RWPE2 (cell line): Measurements from ENCODE around the gene RINT1.

Source experiments
- ATAC-seq: fragments of 200-7000 bp; cut with Tn5 transposase; 3 replicates; pipeline ENCODE4 v1.9.1; 2021; ENCODE audit warnings: low read depth
- DNase-seq: peaks from one replicate; pipeline ENCODE4 v3.0.0-alpha.2; 2020; ENCODE audit warnings: low spot score
- H3K27ac ChIP-seq: fragments of 450-650 bp; 2 replicates; pipeline ENCODE4 v1.5.1; 2017; ENCODE audit warnings: mild to moderate bottlenecking; ENCODE audit not compliant: poor library complexity, severe bottlenecking
- H3K27me3 ChIP-seq: fragments of 250-450 bp; sonication (Bioruptor Pico); 2 replicates; pipeline ENCODE4 v1.5.1; 2021; ENCODE audit warnings: mild to moderate bottlenecking, moderate library complexity; ENCODE audit not compliant: insufficient read depth, poor library complexity, severe bottlenecking
- H3K36me3 ChIP-seq: fragments of 250-450 bp; sonication (Bioruptor Pico); 2 replicates; pipeline ENCODE4 v1.5.1; 2020; ENCODE audit warnings: low read depth, mild to moderate bottlenecking, moderate library complexity
- H3K4me1 ChIP-seq: fragments of 250-450 bp; sonication (Bioruptor Pico); 2 replicates; pipeline ENCODE4 v1.5.1; 2021; ENCODE audit warnings: mild to moderate bottlenecking, moderate library complexity; ENCODE audit not compliant: insufficient read depth, poor library complexity, severe bottlenecking
- H3K4me3 ChIP-seq: fragments of 250-450 bp; sonication (Bioruptor Pico); 2 replicates; pipeline ENCODE4 v1.5.1; 2021; ENCODE audit warnings: mild to moderate bottlenecking, moderate library complexity; ENCODE audit not compliant: severe bottlenecking
- H3K9me3 ChIP-seq: fragments of 250-450 bp; sonication (Bioruptor Pico); 2 replicates; pipeline ENCODE4 v1.5.1; 2021; ENCODE audit warnings: mild to moderate bottlenecking, moderate library complexity; ENCODE audit not compliant: severe bottlenecking
- CTCF ChIP-seq: fragments of 450-650 bp; IDR thresholded peaks from one replicate; pipeline ENCODE4 v1.5.1; 2017; ENCODE audit warnings: mild to moderate bottlenecking, moderate library complexity; ENCODE audit not compliant: poor library complexity, severe bottlenecking

RINT1 gene

GRCh38 chr7:105567821-105568220 lies 35.8 kb downstream of the RINT1 start:
- Histone ChIP-seq H3K27me3 (no peaks in the 10 kb centered on the region), H3K4me1 (no peaks in the 10 kb centered on the region), H3K27ac (no peak overlapping the region), H3K36me3 (peaks cover 59% of the 10 kb centered on the region), H3K9me3 (peaks cover 2% of the 10 kb centered on the region), H3K4me3 (no peak overlapping the region)
- no peak for TF ChIP-seq CTCF
- DNase-seq (no peak), ATAC-seq (no peak)

GRCh38 chr7:105571891-105572290 lies 39.9 kb downstream of the RINT1 start:
- no peak for TF ChIP-seq CTCF
- Histone ChIP-seq H3K9me3 (no peaks in the 10 kb centered on the region), H3K4me3 (no peak overlapping the region), H3K27me3 (no peaks in the 10 kb centered on the region), H3K27ac (no peak overlapping the region), H3K36me3 (peaks cover 20% of the 10 kb centered on the region), H3K4me1 (no peaks in the 10 kb centered on the region)
- ATAC-seq (no peak), DNase-seq (no peak)

GRCh38 chr7:105577251-105577650 lies 45.2 kb downstream of the RINT1 start:
- TF ChIP-seq CTCF = no peak
- Histone ChIP-seq H3K36me3 (no peaks in the 10 kb centered on the region), H3K27ac (no peak overlapping the region), H3K9me3 (no peaks in the 10 kb centered on the region), H3K4me1 (no peaks in the 10 kb centered on the region), H3K27me3 (no peaks in the 10 kb centered on the region), H3K4me3 (no peak overlapping the region)
- no peak for ATAC-seq
- DNase-seq = no peak

GRCh38 chr7:105578496-105578895 lies 46.5 kb downstream of the RINT1 start:
- no peak for TF ChIP-seq CTCF
- DNase-seq = no peak
- no peak overlapping the region for H3K4me3 ChIP-seq
- no peaks in the 10 kb centered on the region for H3K27me3 ChIP-seq
- H3K4me1 ChIP-seq = no peaks in the 10 kb centered on the region
- no peaks in the 10 kb centered on the region for H3K9me3 ChIP-seq
- no peak overlapping the region for H3K27ac ChIP-seq
- no peak for ATAC-seq
- H3K36me3 ChIP-seq = no peaks in the 10 kb centered on the region

- H3K9me3 ChIP-seq = peaks cover 3% of the 10 kb centered on the region
- no peak overlapping the region for H3K27ac ChIP-seq
- no peaks in the 10 kb centered on the region for H3K4me1 ChIP-seq
- peak; percentile 22 for TF ChIP-seq CTCF
- no peaks in the 10 kb centered on the region for H3K27me3 ChIP-seq
- no peak for ATAC-seq
- no peak overlapping the region for H3K4me3 ChIP-seq
- H3K36me3 ChIP-seq = no peaks in the 10 kb centered on the region
- DNase-seq = no peak
Measured at GRCh38 chr7:105580022-105580740, 48.2 kb downstream of the RINT1 start.
